H1 (cell line): ENCODE measurements around the gene TET2. TPM values are rescaled to one million over a fixed set of nuclear protein-coding genes. Genes with fewer than 3 reads are reported as not detected.
A peak's percentile ranks its signal among the peaks of the same experiment; 100 is the strongest.

ENCODE experiments used
- CTCF ChIA-PET: fragments of 300-600 bp; sonication (Branson Sonifier 250); formaldehyde crosslinking; loops from one replicate; lab custom pipeline; 2021; ENCODE audit not compliant: partially characterized antibody; lab: Charles Lee
- POLR2A ChIA-PET: fragments of 300-600 bp; sonication (Branson Sonifier 250); formaldehyde crosslinking; loops from one replicate; lab custom pipeline; 2021; ENCODE audit warnings: inconsistent platforms; ENCODE audit not compliant: partially characterized antibody; lab: Charles Lee
- DNase-seq, 2 experiments: peaks; one replicate each; pipeline versions ENCODE4 v3.0.0 to v3.0.0-alpha.2; 2010 to 2022; ENCODE audit warnings: low spot score in 2 of 2, low read depth in 1 of 2, mixed read lengths in 1 of 2
- FAIRE-seq: peaks from 2 replicates; lab custom pipeline; 2011; peaks lifted over from hg19 to GRCh38; lab: Jason Lieb, UNC
- H2AFZ ChIP-seq: 2 replicates; pipeline ENCODE4 v1.8.1; 2012; ENCODE audit warnings: low read length, inconsistent platforms
- H2AK5ac ChIP-seq: 2 replicates; pipeline ENCODE4 v1.6.1; 2013; ENCODE audit warnings: low read depth, low read length
- H2BK120ac ChIP-seq: replicated peaks from 2 replicates; pipeline ENCODE3; 2013; ENCODE audit warnings: low read depth, low read length, inconsistent platforms
- H2BK12ac ChIP-seq: 2 replicates; pipeline ENCODE4 v1.6.1; 2013; ENCODE audit warnings: low read depth, low read length
- H2BK15ac ChIP-seq: 2 replicates; pipeline ENCODE4 v1.6.1; 2013; ENCODE audit warnings: low read length
- H2BK20ac ChIP-seq: 2 replicates; pipeline ENCODE4 v1.6.1; 2013; ENCODE audit warnings: low read length
- H2BK5ac ChIP-seq: 2 replicates; pipeline ENCODE4 v1.6.1; 2013; ENCODE audit warnings: low read depth, low read length
- H3K14ac ChIP-seq: 2 replicates; pipeline ENCODE4 v1.6.1; 2013; ENCODE audit warnings: inconsistent platforms; ENCODE audit not compliant: insufficient read length
- H3K18ac ChIP-seq: 2 replicates; pipeline ENCODE4 v1.6.1; 2013; ENCODE audit warnings: low read length; ENCODE audit errors: extremely low read depth
- H3K23ac ChIP-seq: 2 replicates; pipeline ENCODE4 v1.6.1; 2013; ENCODE audit warnings: inconsistent platforms; ENCODE audit not compliant: insufficient read length
- H3K23me2 ChIP-seq: 2 replicates; pipeline ENCODE4 v1.6.1; 2013; ENCODE audit warnings: low read depth, low read length
- H3K27ac ChIP-seq: 2 replicates; pipeline ENCODE4 v1.6.1; 2011; ENCODE audit warnings: low read depth, low read length, inconsistent platforms
- H3K27me3 ChIP-seq, 4 experiments: replicated peaks in 1 of 4; 1 replicate in 1 of 4; 2 replicates in 3 of 4; pipeline versions ENCODE4 v1.6.1 to v1.8.1; 2011 to 2013; ENCODE audit warnings: low read length in 3 of 4, mild to moderate bottlenecking in 3 of 4, inconsistent platforms in 2 of 4, mixed read lengths in 2 of 4, moderate library complexity in 1 of 4; ENCODE audit not compliant: control insufficient read depth in 3 of 4, insufficient read depth in 3 of 4; ENCODE audit errors: extremely low read depth in 1 of 4
- H3K36me3 ChIP-seq, 4 experiments: 2 replicates each; pipeline versions ENCODE4 v1.6.1 to v1.8.1; 2011 to 2013; ENCODE audit warnings: mild to moderate bottlenecking in 4 of 4, low read length in 3 of 4, moderate library complexity in 2 of 4, control low read depth in 1 of 4, inconsistent platforms in 1 of 4; ENCODE audit not compliant: insufficient read depth in 4 of 4, control insufficient read depth in 2 of 4
- H3K4ac ChIP-seq: replicated peaks from 2 replicates; pipeline ENCODE3; 2013; ENCODE audit warnings: low read length, low read depth, mixed read lengths, inconsistent platforms; ENCODE audit not compliant: insufficient read length
- H3K4me1 ChIP-seq, 4 experiments: replicated peaks in 1 of 4; 1 replicate in 1 of 4; 2 replicates in 3 of 4; pipeline versions ENCODE4 v1.6.1 to v1.8.1; 2011 to 2013; ENCODE audit warnings: low read length in 3 of 4, inconsistent platforms in 2 of 4, mixed read lengths in 1 of 4; ENCODE audit not compliant: insufficient read depth in 4 of 4, control insufficient read depth in 3 of 4
- H3K4me2 ChIP-seq, 2 experiments: 2 replicates each; pipeline versions ENCODE4 v1.6.1 to v1.8.1; 2011 to 2013; ENCODE audit warnings: low read depth in 2 of 2, low read length in 2 of 2, control low read depth in 1 of 2, inconsistent platforms in 1 of 2, mild to moderate bottlenecking in 1 of 2; ENCODE audit not compliant: insufficient read depth in 1 of 2
- H3K4me3 ChIP-seq, 4 experiments: fragments of 200-600, 300-600 bp in 1 of 4; sonication (generic), shearing (Covaris generic), sonication (Bioruptor Twin) in 1 of 4; 2 replicates each; pipeline versions ENCODE4 v1.5.1 to v1.8.1; 2011 to 2016; ENCODE audit warnings: low read length in 4 of 4, low read depth in 3 of 4, control low read depth in 2 of 4, inconsistent platforms in 2 of 4, mild to moderate bottlenecking in 2 of 4, mixed read lengths in 1 of 4, moderate library complexity in 1 of 4; ENCODE audit not compliant: insufficient read depth in 2 of 4; ENCODE audit errors: extremely low read depth in 1 of 4
- H3K56ac ChIP-seq: replicated peaks from 2 replicates; pipeline ENCODE3; 2013; ENCODE audit warnings: low read depth, mild to moderate bottlenecking, mixed read lengths, low read length, inconsistent platforms; ENCODE audit not compliant: insufficient read length
- H3K79me1 ChIP-seq: 2 replicates; pipeline ENCODE4 v1.6.1; 2013; ENCODE audit warnings: low read depth, low read length, control low read depth
- H3K79me2 ChIP-seq, 2 experiments: 2 replicates each; pipeline versions ENCODE4 v1.6.1 to v1.8.1; 2012 to 2013; ENCODE audit warnings: low read length in 2 of 2, mild to moderate bottlenecking in 2 of 2, inconsistent platforms in 1 of 2; ENCODE audit not compliant: insufficient read depth in 2 of 2, control insufficient read depth in 1 of 2
- H3K9ac ChIP-seq, 4 experiments: replicated peaks in 1 of 4; 1 replicate in 1 of 4; 2 replicates in 3 of 4; pipeline versions ENCODE4 v1.6.1 to v1.8.1; 2011 to 2013; ENCODE audit warnings: low read depth in 3 of 4, low read length in 3 of 4, control low read depth in 2 of 4, mild to moderate bottlenecking in 2 of 4, moderate library complexity in 2 of 4, inconsistent platforms in 1 of 4; ENCODE audit errors: extremely low read depth in 1 of 4
- H3K9me3 ChIP-seq, 2 experiments: 2 replicates each; pipeline versions ENCODE4 v1.6.1 to v1.8.1; 2012 to 2013; ENCODE audit warnings: mild to moderate bottlenecking in 2 of 2, moderate library complexity in 2 of 2, control low read depth in 1 of 2, inconsistent platforms in 1 of 2, low read depth in 1 of 2, low read length in 1 of 2, mixed read lengths in 1 of 2; ENCODE audit not compliant: insufficient read depth in 2 of 2
- H4K20me1 ChIP-seq, 2 experiments: replicated peaks in 1 of 2; 2 replicates each; pipeline versions ENCODE3 to v1.8.1; 2011 to 2013; ENCODE audit warnings: inconsistent platforms in 2 of 2, low read length in 2 of 2, mild to moderate bottlenecking in 1 of 2; ENCODE audit not compliant: insufficient read depth in 2 of 2, control insufficient read depth in 1 of 2
- H4K5ac ChIP-seq: 2 replicates; pipeline ENCODE4 v1.6.1; 2013; ENCODE audit warnings: low read length, low read depth, mixed read lengths, inconsistent platforms; ENCODE audit not compliant: insufficient read length
- H4K8ac ChIP-seq: 2 replicates; pipeline ENCODE4 v1.8.0; 2013; ENCODE audit warnings: mild to moderate bottlenecking, moderate library complexity, low read length, inconsistent platforms; ENCODE audit not compliant: insufficient read depth; ENCODE audit errors: extremely low read depth
- H4K91ac ChIP-seq: replicated peaks from 2 replicates; pipeline ENCODE3; 2013; ENCODE audit warnings: low read length, mixed read lengths, inconsistent platforms; ENCODE audit not compliant: insufficient read length
- BACH1 ChIP-seq: IDR thresholded peaks from 2 replicates; pipeline ENCODE4 v1.6.1; 2012; ENCODE audit warnings: low read length, improper control_type of control experiment
- BCL11A ChIP-seq, 2 experiments: IDR thresholded peaks; one replicate each; pipeline ENCODE4 v1.6.1; 2011; ENCODE audit warnings: low read depth in 2 of 2, low read length in 2 of 2, mild to moderate bottlenecking in 2 of 2
- BRCA1 ChIP-seq: IDR thresholded peaks from 2 replicates; pipeline ENCODE4 v1.6.1; 2012; ENCODE audit warnings: low read depth, low read length, improper control_type of control experiment
- CBX8 ChIP-seq: fragments of 300-800, 300-1000 bp; sonication (generic); IDR thresholded peaks from 2 replicates; pipeline ENCODE4 v1.7.1; 2016; ENCODE audit warnings: low read depth, low read length, borderline replicate concordance
- CTBP2 ChIP-seq: IDR thresholded peaks from 2 replicates; pipeline ENCODE4 v1.7.0; 2011; ENCODE audit warnings: borderline replicate concordance, mild to moderate bottlenecking, moderate library complexity, mixed read lengths, low read length; ENCODE audit not compliant: insufficient read depth, insufficient read length
- JUN ChIP-seq: IDR thresholded peaks from 2 replicates; pipeline ENCODE4 v1.6.1; 2011; ENCODE audit warnings: low read depth, mild to moderate bottlenecking, improper control_type of control experiment, low read length
- KDM4A ChIP-seq: IDR thresholded peaks from one replicate; pipeline ENCODE4 v1.7.1; 2012; ENCODE audit warnings: low read depth, mild to moderate bottlenecking, moderate library complexity, low read length, inconsistent platforms; ENCODE audit not compliant: severe bottlenecking
- POLR2AphosphoS5 ChIP-seq: IDR thresholded peaks from 2 replicates; pipeline ENCODE4 v1.6.1; 2011; ENCODE audit warnings: low read depth, low read length
- SAP30 ChIP-seq: fragments of 300-600 bp; sonication (generic); IDR thresholded peaks from 2 replicates; pipeline ENCODE4 v1.7.1; 2012; ENCODE audit warnings: low read length, moderate library complexity, mild to moderate bottlenecking, inconsistent platforms; ENCODE audit not compliant: insufficient read depth, insufficient replicate concordance
- SP1 ChIP-seq: IDR thresholded peaks from 2 replicates; pipeline ENCODE4 v1.6.1; 2011; ENCODE audit warnings: low read depth, low read length
- SRF ChIP-seq: IDR thresholded peaks from 2 replicates; pipeline ENCODE4 v1.6.1; 2011; ENCODE audit warnings: mild to moderate bottlenecking, low read depth, low read length, moderate library complexity
- SUZ12 ChIP-seq: fragments of 200-600 bp; sonication (generic); IDR thresholded peaks from 2 replicates; pipeline ENCODE4 v1.6.1; 2012; ENCODE audit warnings: mild to moderate bottlenecking, inconsistent platforms, low read length, moderate library complexity, mixed read lengths
- TAF7 ChIP-seq: optimal IDR thresholded peaks from 2 replicates; pipeline ENCODE3; 2011; ENCODE audit warnings: low read depth, mild to moderate bottlenecking, inconsistent platforms, low read length, moderate library complexity, borderline replicate concordance
- TEAD4 ChIP-seq: IDR thresholded peaks from 2 replicates; pipeline ENCODE4 v1.6.1; 2012; ENCODE audit warnings: low read depth, low read length, inconsistent platforms, mixed read lengths
- ZNF274 ChIP-seq: IDR thresholded peaks from 2 replicates; pipeline ENCODE4 v1.7.0; 2012; ENCODE audit warnings: low read length, borderline replicate concordance; ENCODE audit errors: extremely low read depth
- WGBS, 2 experiments: shearing (Covaris generic) in 1 of 2; methylation state at CpG; one replicate each; pipeline versions ENCODE4 v1.1.6 to v1.1.7; 2013 to 2015; ENCODE audit warnings: low lambda C conversion rate in 2 of 2, mixed read lengths in 2 of 2, inconsistent platforms in 1 of 2, low coverage in 1 of 2, missing lambda C conversion rate in 1 of 2; ENCODE audit not compliant: insufficient replicate concordance in 2 of 2, insufficient coverage in 1 of 2, insufficient read length in 1 of 2; ENCODE audit errors: extremely low coverage in 1 of 2, missing lambda C conversion rate in 1 of 2; 5-methylcytosine and 5-hydroxymethylcytosine counted together
- polyA plus RNA-seq, 7 experiments: library from polyadenylated mRNA; depleted of rRNA in 3 of 7; stranded (reverse) in 5 of 7; unstranded in 2 of 7; fragments of >200 nt in 5 of 7; fragments of 200-250 nt in 2 of 7; gene quantifications; 1 replicate in 5 of 7; 2 replicates in 1 of 7; 4 replicates in 1 of 7; pipeline versions ENCODE4 v1.2.1 to v1.2.3, GENCODE V29; 2011 to 2013; ENCODE audit warnings: missing spikeins in 2 of 7, mixed read lengths in 2 of 7
- total RNA-seq: library from RNA; stranded (reverse); fragmentation: NEBNext Ultra II Directional; extraction: Animal tissue kit (Norgen Biotek cat#: 25700); gene quantifications from 2 replicates; pipeline ENCODE4 v1.2.1, GENCODE V29; 2021

TET2 gene
- total and polyA plus RNA-seq, 2 of the 8 experiments (the other 6 are each of a cell fraction or from before 2014, with no cell fraction given), result 1.0 to 2.6 TPM

- H3K4me3 ChIP-seq, result peak overlapping the region in 1 of 4 experiments; percentile 36; a peak in 1 of 8 replicates
- no peak overlapping the region for H3K23ac ChIP-seq
- H3K4me2 ChIP-seq, result peak overlapping the region; percentile 22 to 43
- no peak for TF ChIP-seq SP1
- TF ChIP-seq TAF7, result no peak
- TF ChIP-seq POLR2AphosphoS5, result no peak
- no peak for TF ChIP-seq KDM4A
- TF ChIP-seq CTBP2, result no peak
- TF ChIP-seq BCL11A (IDR thresholded peaks at IDR 0.05; ENCODE audit: low read depth in 2 of 2, low read length in 2 of 2), result no peak
- no peak for TF ChIP-seq CBX8
- TF ChIP-seq JUN, result no peak
- TF ChIP-seq SAP30, result no peak
- no peak for TF ChIP-seq SRF
- TF ChIP-seq TEAD4, result no peak
- no peak for TF ChIP-seq BRCA1
- no peak for TF ChIP-seq ZNF274
- TF ChIP-seq BACH1, result no peak
- no peak for TF ChIP-seq SUZ12
Measured at GRCh38 chr4:105158837-105159236, 12.2 kb downstream of the TET2 start.

More at GRCh38 chr4:105158837-105159236, 12.2 kb downstream of the TET2 start:
- Histone ChIP-seq H3K36me3 (no peaks in the 10 kb centered on the region), H4K20me1 (peaks cover 0 to 2% of the 10 kb centered on the region in 2 experiments), H4K91ac (no peak overlapping the region), H3K56ac (no peak overlapping the region), H2BK5ac (no peak overlapping the region), H3K14ac (no peak overlapping the region), H3K18ac (no peak overlapping the region), H3K27me3 (peaks cover 16 to 38% (median 26%) of the 10 kb centered on the region in 4 experiments), H2AFZ (peak overlapping the region; percentile 30; the same call in 1 of the 2 replicates), H3K9ac (no peak overlapping the region), H4K5ac (no peak overlapping the region), H3K27ac (no peak overlapping the region), H2BK20ac (no peak overlapping the region), H3K79me2 (no peaks in the 10 kb centered on the region), H3K79me1 (no peaks in the 10 kb centered on the region), H3K4me1 (peaks cover 0 to 5% (median 2%) of the 10 kb centered on the region in 4 experiments; a peak in 2 of 7 replicates), H2BK120ac (no peak overlapping the region), H2BK15ac (no peak overlapping the region), H2AK5ac (no peak overlapping the region), H3K4ac (no peak overlapping the region), H3K23me2 (no peaks in the 10 kb centered on the region; the same call in 1 of the 2 replicates), H2BK12ac (no peak overlapping the region), H4K8ac (no peak overlapping the region), H3K9me3 (no peaks in the 10 kb centered on the region)
- DNase-seq, result no peak
- 25% methylated on average over 9 of the region's 9 CpGs; no CpG with 5 or more reads in 1 of the 2 experiments for WGBS, 2 experiments
- no peak for FAIRE-seq
- ChIA-PET CTCF (interaction anchor here (0.7 kb wide), 1 partner anchor 237 kb away, joined by 3 read pairs; no protein-coding TSS in a partner anchor), POLR2A (no interaction called here)
